Hepatocyte (in vitro differentiated cells): ENCODE results near the gene HLA-F. TPM values are rescaled to one million over a fixed set of nuclear protein-coding genes. Genes with fewer than 3 reads are reported as not detected.

ENCODE experiments used
- DNase-seq: peaks from one replicate; pipeline ENCODE4 v3.0.0-alpha.2; 2016; ENCODE audit warnings: low spot score
- H2AFZ ChIP-seq: fragments of 200-600 bp; sonication (generic); 2 replicates; pipeline ENCODE4 v1.6.0; 2016; ENCODE audit warnings: antibody characterized with exemption, mild to moderate bottlenecking
- H3K27ac ChIP-seq: fragments of 200-600 bp; sonication (generic); 2 replicates; pipeline ENCODE4 v1.5.1; 2016; ENCODE audit warnings: mild to moderate bottlenecking
- H3K27me3 ChIP-seq: fragments of 200-600 bp; sonication (generic); 2 replicates; pipeline ENCODE4 v1.6.1; 2016
- H3K36me3 ChIP-seq: fragments of 200-600 bp; sonication (generic); replicated peaks from 2 replicates; pipeline ENCODE4 v1.5.1; 2016; ENCODE audit warnings: low read depth; ENCODE audit not compliant: insufficient read depth
- H3K4me1 ChIP-seq: fragments of 200-600 bp; sonication (generic); 2 replicates; pipeline ENCODE4 v1.5.1; 2016; ENCODE audit warnings: mild to moderate bottlenecking, moderate library complexity; ENCODE audit not compliant: insufficient read depth
- H3K4me2 ChIP-seq: fragments of 200-600 bp; sonication (generic); 2 replicates; pipeline ENCODE4 v1.6.0; 2016
- H3K4me3 ChIP-seq: fragments of 200-600 bp; sonication (generic); 2 replicates; pipeline ENCODE4 v1.5.1; 2016; ENCODE audit warnings: mild to moderate bottlenecking
- H3K79me2 ChIP-seq: fragments of 200-600 bp; sonication (generic); 2 replicates; pipeline ENCODE4 v1.6.0; 2017; ENCODE audit warnings: mild to moderate bottlenecking
- H3K9me2 ChIP-seq: fragments of 200-600 bp; sonication (generic); replicated peaks from 2 replicates; pipeline ENCODE4 v1.6.0; 2017; ENCODE audit warnings: mild to moderate bottlenecking; ENCODE audit not compliant: insufficient read depth
- H3K9me3 ChIP-seq: fragments of 200-600 bp; sonication (generic); 2 replicates; pipeline ENCODE4 v1.5.1; 2016; ENCODE audit warnings: low read depth, mild to moderate bottlenecking
- H4K20me1 ChIP-seq: fragments of 200-600 bp; sonication (generic); 2 replicates; pipeline ENCODE4 v1.6.0; 2016; ENCODE audit warnings: mild to moderate bottlenecking; ENCODE audit not compliant: insufficient read depth, poor library complexity, severe bottlenecking
- EZH2 ChIP-seq: fragments of 200-600 bp; sonication (generic); IDR thresholded peaks from 2 replicates; pipeline ENCODE4 v1.6.1; 2016; ENCODE audit warnings: antibody characterized with exemption, mild to moderate bottlenecking, borderline replicate concordance
- EZH2phosphoT487 ChIP-seq: fragments of 200-600 bp; sonication (generic); IDR thresholded peaks from one replicate; pipeline ENCODE4 v1.6.1; 2018; ENCODE audit warnings: antibody characterized with exemption, mild to moderate bottlenecking, low read depth, moderate library complexity; ENCODE audit not compliant: unreplicated experiment, severe bottlenecking
- WGBS: methylation state at CpG from one replicate; pipeline ENCODE4 v1.1.6; 2016; ENCODE audit warnings: low lambda C conversion rate; ENCODE audit errors: missing lambda C conversion rate; 5-methylcytosine and 5-hydroxymethylcytosine counted together
- polyA plus RNA-seq: library from polyadenylated mRNA; unstranded; fragments of >200 nt; fragmentation: Nextera tagmentation; extraction: Ambion mirVana; gene quantifications from 2 replicates; pipeline ENCODE4 v1.2.1, GENCODE V29; 2016
- total RNA-seq: library from RNA; depleted of rRNA; stranded (reverse); fragments of >200 nt; gene quantifications from 2 replicates; pipeline ENCODE4 v1.2.3, GENCODE V29; 2014
- TF ChIP-seq, protein P1 (sequence below): fragments of 200-600 bp; sonication (generic); IDR thresholded peaks from 2 replicates; pipeline ENCODE4 v1.5.1; 2016; ENCODE audit warnings: antibody characterized with exemption, mild to moderate bottlenecking; ENCODE audit not compliant: poor library complexity

HLA-F gene
- total and polyA plus RNA-seq, 2 experiments from 2014 or later: 7.6 to 8.8 TPM

DNA sequence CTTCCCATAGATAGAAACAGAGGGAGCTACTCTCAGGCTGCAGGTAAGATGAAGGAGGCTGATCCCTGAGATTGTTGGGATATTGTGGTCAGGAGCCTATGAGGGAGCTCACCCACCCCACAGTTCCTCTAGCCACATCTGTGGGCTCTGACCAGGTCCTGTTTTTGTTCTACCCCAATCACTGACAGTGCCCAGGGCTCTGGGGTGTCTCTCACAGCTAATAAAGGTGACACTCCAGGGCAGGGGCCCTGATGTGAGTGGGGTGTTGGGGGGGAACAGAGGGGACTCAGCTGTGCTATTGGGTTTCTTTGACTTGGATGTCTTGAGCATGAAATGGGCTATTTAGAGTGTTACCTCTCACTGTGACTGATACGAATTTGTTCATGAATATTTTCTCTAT, 2.8 kb downstream of the HLA-F start:
- Histone ChIP-seq H4K20me1 (no peaks in the 10 kb centered on the region), H3K4me3 (no peak overlapping the region), H3K79me2 (no peaks in the 10 kb centered on the region), H3K36me3 (no peaks in the 10 kb centered on the region), H3K9me3 (no peaks in the 10 kb centered on the region), H3K4me1 (peaks cover 5% of the 10 kb centered on the region), H3K9me2 (no peaks in the 10 kb centered on the region), H3K27me3 (peaks cover 49% of the 10 kb centered on the region), H3K27ac (no peak overlapping the region), H2AFZ (no peak overlapping the region), H3K4me2 (no peak overlapping the region)
- TF ChIP-seq EZH2 (no peak), EZH2phosphoT487 (no peak)
- TF ChIP-seq, protein P1, sequence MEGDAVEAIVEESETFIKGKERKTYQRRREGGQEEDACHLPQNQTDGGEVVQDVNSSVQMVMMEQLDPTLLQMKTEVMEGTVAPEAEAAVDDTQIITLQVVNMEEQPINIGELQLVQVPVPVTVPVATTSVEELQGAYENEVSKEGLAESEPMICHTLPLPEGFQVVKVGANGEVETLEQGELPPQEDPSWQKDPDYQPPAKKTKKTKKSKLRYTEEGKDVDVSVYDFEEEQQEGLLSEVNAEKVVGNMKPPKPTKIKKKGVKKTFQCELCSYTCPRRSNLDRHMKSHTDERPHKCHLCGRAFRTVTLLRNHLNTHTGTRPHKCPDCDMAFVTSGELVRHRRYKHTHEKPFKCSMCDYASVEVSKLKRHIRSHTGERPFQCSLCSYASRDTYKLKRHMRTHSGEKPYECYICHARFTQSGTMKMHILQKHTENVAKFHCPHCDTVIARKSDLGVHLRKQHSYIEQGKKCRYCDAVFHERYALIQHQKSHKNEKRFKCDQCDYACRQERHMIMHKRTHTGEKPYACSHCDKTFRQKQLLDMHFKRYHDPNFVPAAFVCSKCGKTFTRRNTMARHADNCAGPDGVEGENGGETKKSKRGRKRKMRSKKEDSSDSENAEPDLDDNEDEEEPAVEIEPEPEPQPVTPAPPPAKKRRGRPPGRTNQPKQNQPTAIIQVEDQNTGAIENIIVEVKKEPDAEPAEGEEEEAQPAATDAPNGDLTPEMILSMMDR: no peak
- DNase-seq: no peak
- WGBS: 50% methylated on average over 1 of the region's 1 CpG

DNA sequence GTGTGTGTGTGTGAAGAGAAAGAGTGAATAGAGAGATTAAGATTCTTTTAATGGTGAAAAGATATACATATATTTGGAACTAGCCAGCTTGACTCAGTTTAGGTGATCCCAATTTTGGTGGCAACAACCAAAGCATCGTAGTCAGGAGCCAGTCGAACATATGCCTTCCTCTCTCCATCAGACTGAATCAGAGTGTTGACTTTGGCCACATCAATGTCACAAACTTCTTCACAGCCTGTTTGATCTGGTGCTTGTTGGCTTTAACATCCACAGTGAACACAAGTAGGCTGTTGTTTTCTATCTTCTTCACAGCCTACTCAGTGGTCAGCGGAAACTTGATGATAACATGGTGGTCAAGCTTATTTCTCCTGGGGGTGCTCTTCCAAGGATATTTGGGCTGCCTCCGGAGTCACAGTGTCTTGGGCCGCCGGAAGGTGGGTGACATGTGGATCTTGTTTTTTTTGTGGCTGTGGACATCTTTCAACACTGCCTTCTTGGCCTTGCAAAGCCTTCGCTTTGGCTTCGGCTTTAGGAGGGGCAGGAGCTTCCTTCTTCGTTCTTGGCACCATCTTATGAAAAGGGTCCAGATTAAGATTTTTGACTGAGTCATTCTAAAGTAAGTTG, 3.4 kb downstream of the HLA-F start:
- no peaks in the 10 kb centered on the region for H3K9me2 ChIP-seq
- H3K4me3 ChIP-seq: no peak overlapping the region
- TF ChIP-seq EZH2: no peak
- TF ChIP-seq, protein P1: no peak
- no peak for TF ChIP-seq EZH2phosphoT487
- H2AFZ ChIP-seq: no peak overlapping the region
- DNase-seq: no peak
- H3K36me3 ChIP-seq: no peaks in the 10 kb centered on the region
- H3K27ac ChIP-seq: no peak overlapping the region
- no peak overlapping the region for H3K4me2 ChIP-seq
- peaks cover 5% of the 10 kb centered on the region for H3K4me1 ChIP-seq
- no peaks in the 10 kb centered on the region for H4K20me1 ChIP-seq
- H3K9me3 ChIP-seq: no peaks in the 10 kb centered on the region
- WGBS: 95% methylated on average over 9 of the region's 9 CpGs
- no peaks in the 10 kb centered on the region for H3K79me2 ChIP-seq
- peaks cover 42% of the 10 kb centered on the region for H3K27me3 ChIP-seq

DNA sequence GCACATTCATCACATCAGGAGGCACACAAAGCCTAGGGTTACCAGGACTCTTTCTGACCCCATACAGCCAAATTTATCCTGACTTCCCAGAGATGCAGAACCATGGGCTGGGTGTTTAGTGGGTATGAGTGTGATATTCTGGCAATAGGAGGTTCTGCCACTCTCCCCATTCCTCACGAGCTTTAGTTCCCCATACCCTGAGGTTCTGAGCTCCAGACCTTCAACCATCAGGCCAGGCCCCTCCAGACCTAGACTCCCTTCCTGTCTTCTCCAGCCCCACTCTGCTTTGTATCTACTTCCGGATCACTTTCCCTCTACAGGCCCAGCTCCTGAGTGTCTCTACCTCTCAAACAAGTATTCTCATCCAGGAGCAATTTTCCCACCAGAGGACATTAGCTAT, 4.4 kb downstream of the HLA-F start:
- no peak for DNase-seq
- H3K4me1 ChIP-seq: peaks cover 5% of the 10 kb centered on the region
- no peaks in the 10 kb centered on the region for H3K9me3 ChIP-seq
- H3K4me3 ChIP-seq: no peak overlapping the region
- H3K27ac ChIP-seq: no peak overlapping the region
- H3K79me2 ChIP-seq: no peaks in the 10 kb centered on the region
- TF ChIP-seq, protein P1: no peak
- TF ChIP-seq EZH2 (no peak), EZH2phosphoT487 (no peak)
- no peaks in the 10 kb centered on the region for H4K20me1 ChIP-seq
- H3K9me2 ChIP-seq: no peaks in the 10 kb centered on the region
- WGBS: 58% methylated on average over 2 of the region's 2 CpGs
- H2AFZ ChIP-seq: no peak overlapping the region
- H3K4me2 ChIP-seq: no peak overlapping the region
- no peaks in the 10 kb centered on the region for H3K36me3 ChIP-seq
- peaks cover 37% of the 10 kb centered on the region for H3K27me3 ChIP-seq
